HK-2 (cell line): ENCODE measurements around the gene APOL5.
"Not testable (repeated sequence)": the region's sequence is repeated elsewhere in the genome, so short reads cannot be mapped to it uniquely, and the experiment has no call there.

Source experiments
- DNase-seq: peaks from one replicate; pipeline ENCODE4 v3.0.0-alpha.2; 2018; ENCODE audit not compliant: unreplicated experiment

APOL5 gene, protein sequence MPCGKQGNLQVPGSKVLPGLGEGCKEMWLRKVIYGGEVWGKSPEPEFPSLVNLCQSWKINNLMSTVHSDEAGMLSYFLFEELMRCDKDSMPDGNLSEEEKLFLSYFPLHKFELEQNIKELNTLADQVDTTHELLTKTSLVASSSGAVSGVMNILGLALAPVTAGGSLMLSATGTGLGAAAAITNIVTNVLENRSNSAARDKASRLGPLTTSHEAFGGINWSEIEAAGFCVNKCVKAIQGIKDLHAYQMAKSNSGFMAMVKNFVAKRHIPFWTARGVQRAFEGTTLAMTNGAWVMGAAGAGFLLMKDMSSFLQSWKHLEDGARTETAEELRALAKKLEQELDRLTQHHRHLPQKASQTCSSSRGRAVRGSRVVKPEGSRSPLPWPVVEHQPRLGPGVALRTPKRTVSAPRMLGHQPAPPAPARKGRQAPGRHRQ

DNA sequence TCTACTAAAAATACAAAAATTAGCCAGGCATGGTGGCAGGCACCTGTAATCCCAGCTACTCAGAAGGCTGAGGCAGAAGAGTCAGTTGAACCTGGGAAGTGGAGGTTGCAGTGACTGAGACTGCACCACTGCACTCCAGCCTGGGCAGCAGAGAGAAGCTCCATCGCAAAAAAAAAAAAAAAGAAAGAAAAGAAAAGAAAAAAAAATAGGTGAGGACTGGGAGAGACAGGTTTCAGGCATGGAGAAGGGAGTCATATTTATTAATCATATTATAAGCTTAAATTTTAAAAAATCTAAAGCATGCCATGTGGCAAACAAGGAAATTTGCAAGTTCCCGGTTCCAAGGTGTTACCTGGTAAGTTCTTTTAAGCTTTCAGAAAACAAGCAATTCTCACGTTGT, at the start of gene APOL5:
TSS of gene APOL5 (plus strand) at position 301 of the 400 bp plus-strand sequence. CDS start at position 301, 0 bp downstream.
- DNase-seq: no peak

DNA sequence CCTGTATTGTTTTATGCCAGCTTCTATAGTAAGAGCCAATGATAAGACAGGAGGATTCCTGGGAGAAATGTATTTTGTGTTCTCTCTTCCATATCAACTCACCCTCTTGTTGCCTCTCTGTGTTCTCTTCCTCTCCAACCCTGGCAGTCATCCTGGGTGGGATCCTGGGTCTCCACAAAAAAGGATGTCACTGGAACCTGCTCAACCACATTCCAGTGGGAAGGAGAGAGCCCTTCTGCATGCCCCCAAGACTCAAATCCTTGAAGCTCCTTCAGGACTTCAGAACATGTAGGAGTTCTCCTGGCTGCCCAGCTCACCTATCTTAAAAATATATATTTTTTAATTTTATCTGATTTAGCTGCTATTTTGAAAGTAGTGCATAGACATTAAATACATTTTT, 43.3 kb upstream of the APOL5 start:
- DNase-seq: no peak

DNA sequence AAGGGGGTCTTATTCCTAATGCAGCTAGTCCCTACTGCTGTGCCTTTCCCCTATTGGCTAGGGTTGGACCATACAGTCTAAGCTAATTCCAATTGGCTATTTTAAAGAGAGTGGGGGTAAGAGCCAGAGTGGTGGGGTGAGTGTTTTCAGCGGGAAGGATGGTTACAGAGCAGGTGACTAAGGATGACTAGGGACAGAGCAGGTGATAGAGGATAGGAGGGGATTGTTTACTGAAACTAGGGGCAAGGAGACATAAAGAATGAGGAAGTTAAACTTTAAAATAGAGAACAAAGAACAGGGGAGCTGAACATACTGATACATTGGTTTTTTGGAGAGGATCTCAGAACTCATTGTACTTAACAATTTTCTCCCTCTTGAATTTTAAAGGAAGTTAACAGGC, 41.6 kb upstream of the APOL5 start:
- DNase-seq: not testable (repeated sequence)

DNA sequence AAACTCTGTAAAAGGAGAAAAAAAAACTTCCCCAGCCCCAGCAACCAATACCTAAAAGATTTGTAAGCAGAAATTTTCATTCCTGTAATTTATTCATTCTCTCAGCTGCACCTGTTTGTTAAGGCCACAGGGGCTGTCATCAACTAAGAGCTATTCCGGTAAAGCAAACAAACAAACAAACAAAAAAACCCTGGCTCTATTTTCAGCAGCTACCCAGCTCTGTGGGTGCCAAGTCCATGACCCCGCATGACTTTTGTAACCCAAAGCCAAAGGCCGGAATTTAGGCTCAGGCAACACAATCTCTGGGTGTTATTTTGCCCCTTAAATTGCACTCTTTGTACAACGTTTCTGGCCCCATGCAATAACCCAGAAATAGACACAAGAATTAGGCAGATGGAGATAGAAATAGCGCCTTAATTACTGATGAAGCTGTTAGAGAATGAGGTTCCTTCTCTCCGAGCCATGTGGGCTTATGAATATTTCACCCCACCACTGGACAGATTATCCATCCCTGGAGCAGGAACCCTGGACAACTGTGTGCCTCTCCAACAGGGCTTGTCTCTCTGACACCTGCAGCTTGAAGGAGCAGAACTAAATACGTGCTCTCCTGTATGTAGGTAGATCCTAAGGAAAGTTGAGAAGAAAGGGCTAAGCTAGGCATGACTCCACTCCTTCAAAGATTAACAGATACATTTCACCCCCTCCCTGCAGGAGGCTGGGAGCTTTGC, 40.0 kb upstream of the APOL5 start:
- DNase-seq: no peak

DNA sequence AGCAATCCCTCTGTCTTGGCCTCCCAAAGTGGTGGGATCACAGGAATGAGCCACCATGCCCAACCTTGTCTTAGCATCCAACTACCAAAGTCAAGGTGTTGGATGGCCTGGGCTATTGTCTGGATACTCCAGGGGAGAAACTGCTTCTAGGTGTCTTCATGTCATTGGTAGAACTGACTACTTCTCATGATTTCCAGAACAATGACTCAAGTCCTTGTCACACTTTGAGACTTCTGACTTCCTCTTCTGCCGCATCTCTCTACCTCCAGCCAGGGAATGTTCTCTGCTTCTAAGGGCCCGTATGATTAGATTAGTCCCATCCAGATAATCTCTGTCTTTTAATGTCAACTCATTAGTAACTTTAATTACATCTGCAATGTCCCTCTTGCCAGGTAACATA, 38.8 kb upstream of the APOL5 start:
- no peak for DNase-seq

DNA sequence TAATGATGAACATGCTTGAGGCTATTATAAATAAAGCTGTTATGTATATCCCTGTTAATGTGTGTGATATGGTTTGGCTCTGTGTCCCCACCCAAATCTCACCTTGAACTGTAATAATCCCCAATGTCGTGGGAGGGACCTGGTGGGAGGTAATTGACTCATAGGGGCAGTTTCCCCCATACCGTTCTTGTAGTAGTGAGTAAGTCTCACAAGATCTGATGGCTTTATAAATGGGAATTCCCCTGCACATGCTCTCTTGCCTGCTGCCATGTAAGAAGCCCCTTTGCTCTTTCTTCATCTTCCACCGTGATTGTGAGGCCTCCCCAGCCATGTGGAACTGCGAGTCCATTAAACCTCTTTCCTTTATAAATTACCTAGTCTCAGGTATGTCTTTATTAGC, 38.2 kb upstream of the APOL5 start:
- DNase-seq: peak; percentile 6

DNA sequence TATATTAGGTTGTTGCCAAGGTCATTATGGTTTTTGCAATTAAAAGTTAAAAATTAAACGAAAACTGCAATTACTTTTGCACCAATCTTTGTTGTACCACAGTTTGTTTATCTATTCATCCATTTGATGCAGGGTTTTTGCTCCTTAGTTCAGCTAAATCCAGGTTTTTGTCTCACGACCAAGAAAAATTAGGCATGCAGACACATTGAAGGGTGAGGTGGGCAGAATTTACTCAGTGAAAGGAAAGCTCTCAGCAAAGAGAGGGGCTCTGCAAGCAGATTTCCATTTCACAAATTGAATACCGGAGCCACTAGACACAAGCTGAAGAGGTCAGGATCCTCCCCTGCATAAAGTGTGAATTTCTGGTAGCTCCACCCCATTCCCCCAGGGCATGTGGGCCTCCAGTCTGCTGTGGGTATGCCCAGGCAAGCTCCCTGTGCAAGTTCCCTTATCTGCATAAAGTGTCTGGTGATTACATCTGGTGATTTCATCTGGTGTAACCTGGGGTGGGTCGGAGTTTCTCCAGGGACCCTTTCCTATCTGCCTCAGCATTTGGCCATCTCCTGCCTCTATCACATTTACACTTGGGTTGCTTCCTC, 36.1 kb upstream of the APOL5 start:
- DNase-seq: no peak

DNA sequence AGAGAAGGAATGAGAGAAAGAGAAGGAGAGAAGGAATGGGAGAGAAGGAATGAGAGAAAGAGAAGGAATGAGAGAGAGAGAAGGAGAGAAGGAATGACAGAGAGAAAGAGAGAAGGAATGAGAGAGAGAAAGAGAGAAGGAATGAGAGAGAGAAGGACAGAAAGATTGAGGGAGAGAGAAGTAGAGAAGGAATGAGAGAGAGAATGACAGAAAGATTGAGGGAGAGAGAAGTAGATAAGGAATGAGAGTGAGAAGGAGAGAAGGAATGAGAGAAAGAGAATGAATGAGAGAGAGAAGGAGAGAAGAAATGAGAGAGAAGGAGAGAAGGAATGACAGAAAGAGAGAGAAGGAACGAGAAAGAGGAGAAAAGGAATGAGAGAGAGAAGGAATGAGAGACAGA, 34.1 kb upstream of the APOL5 start:
- no peak for DNase-seq

DNA sequence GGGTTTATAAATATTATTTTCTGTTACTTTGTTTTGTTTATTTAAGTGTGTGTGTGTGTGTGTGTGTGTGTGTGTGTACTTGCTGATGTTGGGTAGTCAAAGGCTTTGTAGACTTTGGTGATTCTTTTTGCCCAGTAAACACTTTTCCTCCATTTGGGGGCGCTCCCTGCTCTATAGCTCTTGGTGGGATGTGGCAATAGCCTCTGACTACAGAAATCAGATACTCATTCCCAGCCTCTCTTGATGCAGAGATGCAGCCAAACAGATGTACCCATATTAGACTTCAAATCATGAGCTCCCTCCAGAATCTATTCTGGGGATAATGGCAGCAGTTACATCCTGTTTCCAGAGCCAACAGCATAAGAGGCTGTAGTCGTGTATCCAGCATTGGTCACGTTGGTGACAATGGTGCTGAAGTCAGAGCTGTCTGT, 33.4 kb upstream of the APOL5 start:
- no peak for DNase-seq

DNA sequence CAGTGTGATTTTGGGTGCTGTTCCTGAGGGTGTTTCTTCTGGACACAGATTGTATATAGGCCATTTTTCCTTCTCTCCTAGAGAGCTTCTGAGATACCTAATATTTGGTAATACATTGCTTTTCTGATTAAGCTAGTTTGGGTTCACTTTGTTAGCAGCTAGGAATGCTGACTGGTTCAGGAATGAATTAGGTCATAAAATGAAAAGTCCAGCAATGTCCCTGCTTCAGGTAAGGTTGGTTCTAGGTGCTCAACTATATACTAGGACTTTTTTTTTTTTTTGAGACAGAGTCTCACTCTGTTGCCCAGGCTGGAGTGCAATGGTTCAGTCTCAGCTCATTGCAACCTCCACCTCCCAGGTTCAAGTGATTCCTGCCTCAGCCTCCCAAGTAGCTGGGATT, 32.9 kb upstream of the APOL5 start:
- DNase-seq: no peak

DNA sequence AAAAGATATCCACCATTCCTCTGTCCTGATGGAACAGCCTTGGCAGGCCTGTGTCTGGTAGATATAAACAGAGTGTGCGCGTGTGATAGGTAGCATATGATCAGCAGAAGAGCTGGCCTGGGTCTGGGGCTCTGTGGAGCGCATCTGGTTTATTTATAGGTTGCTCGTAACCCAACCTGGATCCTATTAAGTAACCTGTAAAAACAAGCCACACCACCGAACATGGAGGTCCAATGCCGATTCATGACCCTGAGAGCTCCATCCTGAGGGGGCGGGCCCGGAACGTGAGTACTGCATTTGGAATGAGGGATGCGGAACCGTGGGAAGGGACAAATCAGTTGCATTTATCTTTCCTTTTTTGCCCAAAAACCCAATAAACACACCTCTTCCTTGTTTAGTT, 31.9 kb upstream of the APOL5 start:
- no peak for DNase-seq

DNA sequence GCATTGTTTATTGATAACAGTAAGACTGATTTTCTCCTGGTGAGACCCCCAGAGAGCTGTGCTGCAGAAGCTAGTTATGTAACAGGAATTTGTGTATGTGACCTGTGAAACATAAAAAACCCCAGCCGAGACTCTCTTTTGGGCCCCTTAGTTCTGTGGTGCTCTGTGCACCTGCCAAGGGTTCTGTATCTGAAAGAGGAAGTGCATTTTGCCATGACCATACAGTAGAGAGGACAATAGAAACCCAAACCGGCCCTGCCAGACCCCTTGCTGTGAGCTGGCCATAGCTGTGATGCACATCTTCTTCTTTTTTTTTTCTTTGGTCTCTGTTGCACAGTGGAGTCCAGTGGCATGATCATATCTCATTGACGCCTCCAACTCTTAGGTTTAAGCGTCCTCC, 31.4 kb upstream of the APOL5 start:
- DNase-seq: no peak

DNA sequence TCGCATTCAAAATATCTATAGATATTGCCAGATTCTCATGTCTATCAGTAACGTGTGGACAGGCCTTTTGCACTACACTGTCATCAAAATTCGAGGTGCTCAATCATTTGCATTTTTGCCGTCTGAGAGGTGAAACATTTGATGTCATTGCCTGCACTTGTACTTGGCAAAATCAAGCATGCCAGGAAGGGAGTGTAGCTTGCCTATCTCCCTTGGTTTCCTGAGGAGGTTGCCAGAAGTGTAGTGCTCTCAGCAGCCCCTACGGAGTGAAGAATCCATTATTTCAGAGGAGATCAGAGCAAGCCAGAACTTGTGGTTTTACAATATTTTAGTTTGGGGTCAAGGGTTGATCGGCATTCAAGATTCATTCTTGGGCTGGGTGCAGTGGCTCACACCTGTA, 30.2 kb upstream of the APOL5 start:
- DNase-seq: no peak

DNA sequence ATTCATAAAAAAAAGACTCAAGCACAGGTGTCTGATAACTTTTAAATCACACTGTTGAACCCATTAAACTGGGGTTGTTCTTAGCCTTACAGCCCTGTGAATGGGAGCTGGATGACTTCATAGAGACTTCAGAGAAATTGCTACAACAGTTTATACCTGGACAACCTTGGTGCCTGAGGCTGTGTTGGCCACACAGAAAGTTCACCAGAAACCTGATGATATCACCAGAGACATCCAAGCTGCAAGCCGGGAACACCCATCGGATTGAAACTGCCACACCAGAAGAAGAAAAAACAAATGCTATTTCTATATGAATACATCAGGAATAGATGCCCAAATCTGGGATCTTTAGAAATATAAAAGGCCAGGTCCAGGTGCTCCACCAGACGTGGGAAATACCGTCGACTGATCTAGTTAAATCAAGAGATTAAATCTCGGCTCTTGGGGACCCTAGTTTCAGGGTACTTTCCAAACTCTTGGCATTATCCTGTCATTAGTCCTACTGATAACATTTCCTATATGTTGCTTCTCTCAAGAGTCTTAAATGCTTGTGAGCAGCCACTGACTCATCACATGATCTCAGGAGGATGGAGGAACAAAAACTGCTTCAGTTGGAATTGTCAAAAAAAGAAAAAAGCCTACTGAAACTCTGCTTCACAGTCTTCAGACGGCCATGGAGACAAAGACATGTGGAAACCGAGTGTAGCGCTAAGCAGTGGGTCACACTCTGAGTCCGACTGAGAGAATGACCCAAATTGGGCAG, 28.6 kb upstream of the APOL5 start:
- no peak for DNase-seq

DNA sequence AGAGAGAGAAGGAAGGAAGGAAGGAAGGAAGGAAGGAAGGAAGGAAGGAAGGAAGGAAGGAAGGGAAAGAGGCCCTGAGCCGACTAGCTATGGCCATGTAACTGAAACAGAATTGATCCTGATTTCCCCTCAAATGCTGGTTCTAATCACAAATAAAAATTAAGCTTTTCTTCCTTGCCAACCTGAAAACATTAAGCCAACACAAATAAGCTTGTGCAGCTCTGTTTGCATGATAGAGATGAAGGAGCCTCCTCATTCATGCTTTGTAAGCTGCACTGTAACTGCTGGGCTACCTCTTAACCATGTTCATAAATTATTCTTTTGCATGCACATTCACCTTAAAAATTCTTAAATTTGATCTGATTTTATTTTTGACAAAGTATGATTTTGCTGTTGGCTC, 27.7 kb upstream of the APOL5 start:
- no peak for DNase-seq

DNA sequence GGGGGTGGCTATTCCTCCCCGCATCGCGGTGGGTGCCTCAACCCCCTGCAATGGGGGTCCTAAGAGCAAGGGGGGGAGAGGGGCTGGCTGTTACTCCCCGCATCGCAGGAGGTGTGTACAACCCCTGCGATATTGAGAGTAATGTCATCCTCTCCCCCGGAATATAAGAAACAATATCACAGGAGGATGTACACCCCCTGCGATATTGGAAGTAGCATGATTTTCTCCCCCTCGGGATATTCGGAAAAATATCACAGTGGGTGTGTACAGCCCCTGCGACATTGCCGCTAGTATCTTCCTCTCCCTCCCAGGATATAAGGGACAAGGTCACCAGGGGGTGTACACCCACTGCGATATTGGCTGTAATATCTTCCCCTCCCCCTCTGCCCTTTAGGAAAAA, 22.5 kb upstream of the APOL5 start:
- no peak for DNase-seq

DNA sequence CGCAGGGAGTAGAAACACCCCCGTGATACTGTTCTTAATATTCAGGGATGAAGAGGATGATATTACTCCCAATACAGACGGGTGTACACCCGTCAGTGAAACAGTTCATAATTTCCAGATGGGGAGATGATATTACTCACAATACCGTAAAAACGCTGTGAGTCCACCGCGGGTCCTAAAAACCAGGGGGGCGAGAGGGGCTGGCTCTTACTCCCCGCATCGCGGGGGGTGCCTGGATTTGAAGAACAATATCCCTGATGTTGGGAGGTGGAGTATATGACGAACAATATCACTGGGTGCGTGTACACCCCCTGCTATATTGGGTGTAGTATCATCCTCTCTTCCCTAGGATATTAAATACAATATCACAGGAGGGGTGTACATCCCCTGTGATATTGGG, 20.5 kb upstream of the APOL5 start:
- DNase-seq: no peak

DNA sequence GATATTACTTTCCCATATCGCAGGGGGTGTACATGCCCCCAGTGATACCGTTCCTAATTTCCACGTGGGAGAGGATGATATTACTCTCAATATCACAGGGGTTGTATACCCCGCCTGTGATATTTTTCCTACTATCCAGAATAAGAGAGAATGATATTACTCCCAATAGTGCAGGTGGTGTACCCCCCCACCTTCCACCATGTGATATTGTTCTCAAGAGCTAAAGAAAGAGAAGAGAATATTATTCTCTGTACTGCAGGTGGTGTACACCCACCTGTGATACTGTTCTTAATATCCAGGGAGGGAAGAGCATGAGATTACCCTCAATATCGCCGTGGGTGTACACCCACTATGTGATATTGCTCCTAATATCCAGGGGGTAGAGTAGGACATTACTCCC, 17.8 kb upstream of the APOL5 start:
- not testable (repeated sequence) for DNase-seq

DNA sequence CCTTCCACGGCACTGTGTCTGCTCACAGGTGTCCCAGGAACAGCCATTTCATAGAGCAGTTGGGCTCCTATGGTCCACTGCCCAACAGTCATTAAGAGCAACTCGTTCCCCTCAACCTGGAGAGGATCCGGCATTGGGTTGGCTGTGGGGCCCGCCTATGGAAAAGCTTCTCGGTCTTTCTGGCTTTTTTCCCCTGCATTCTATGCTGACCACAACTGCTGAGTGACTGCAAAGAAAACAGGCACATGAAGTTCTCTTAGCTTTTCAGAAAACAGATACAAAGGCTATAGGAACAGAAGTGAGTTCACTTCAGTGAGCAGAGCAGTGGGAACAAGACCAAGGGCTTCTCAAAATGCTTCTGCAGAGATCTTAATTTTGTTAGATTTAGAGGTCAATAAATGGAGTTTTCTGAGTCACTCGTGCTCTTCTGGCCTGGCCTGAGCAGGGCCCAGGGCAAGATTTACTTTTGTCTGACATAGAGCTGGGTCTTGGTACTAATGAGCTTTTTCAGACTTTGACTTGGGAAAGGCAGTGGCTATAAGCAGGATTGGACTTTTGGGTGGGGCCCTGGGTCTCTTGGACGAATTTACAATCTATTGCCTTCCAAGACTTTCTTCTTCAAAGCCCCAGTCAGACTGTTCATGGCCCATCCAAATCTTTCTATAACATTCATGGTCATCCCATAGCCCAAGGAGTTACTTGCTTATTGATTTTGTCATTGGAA, 13.6 kb upstream of the APOL5 start:
- DNase-seq: no peak

DNA sequence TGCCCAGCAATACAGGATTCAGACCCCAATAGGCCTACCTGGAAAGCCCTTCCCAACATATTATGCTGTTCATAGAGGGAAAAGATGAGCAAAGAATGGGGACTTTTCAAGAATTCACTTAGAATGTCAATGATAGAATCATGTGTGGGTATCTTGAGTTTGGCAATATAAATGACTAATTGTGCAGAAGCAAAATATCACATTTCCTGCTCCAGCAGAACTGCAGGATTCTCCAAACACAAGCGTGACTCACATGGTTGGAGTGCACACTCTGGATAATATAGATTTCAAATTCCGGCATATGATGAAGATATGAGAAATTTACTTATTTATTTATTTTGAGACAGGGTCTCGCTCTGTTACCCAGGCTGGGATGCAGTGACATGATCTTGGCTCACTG, 12.5 kb upstream of the APOL5 start:
- DNase-seq: no peak

DNA sequence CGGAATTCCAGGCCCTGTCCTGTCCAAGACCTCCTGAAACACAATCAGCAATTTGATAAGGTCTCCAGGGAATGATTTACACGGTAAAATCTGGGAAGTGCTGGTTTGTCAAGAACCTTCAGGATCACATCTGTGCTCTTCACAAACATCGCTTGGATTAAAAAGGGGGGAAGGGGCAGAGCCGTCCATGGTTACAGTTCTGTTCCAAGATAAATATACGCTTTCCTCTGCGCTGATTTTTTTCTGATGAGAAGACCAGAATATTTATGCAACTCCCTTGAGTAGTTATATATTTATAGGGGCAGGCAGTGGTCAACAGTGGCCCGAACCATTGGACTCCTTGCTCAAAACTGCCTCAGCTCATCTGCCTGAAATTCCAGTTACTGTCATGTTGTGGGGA, 9.2 kb upstream of the APOL5 start:
- no peak for DNase-seq

DNA sequence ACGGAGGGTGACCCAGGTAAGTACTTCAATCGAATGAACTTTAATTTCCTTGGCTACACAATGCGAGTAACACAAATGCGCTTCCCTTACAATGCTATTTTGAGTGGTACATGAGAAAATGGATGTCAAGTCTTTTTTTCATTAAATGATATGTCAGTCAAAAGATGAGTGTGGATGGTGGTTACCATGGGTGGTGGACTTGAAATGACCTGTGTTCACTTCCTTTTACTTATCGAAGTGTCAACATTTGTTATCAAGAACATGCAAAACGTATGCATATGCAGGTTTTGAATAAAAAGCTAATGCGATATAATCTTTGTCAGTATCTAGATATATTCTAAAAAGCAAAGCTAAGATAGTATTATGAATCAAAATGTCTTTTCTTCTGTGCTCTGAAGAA, 8.8 kb upstream of the APOL5 start:
- DNase-seq: no peak
